IMR-90 (cell line): Measurements from ENCODE around the gene VARS2.

Source experiments
- BHLHE40 ChIP-seq: fragments of 150-350 bp; IDR thresholded peaks from 2 replicates; pipeline ENCODE4 v1.6.1; 2016; ENCODE audit warnings: mild to moderate bottlenecking, low read depth, low read length
- CEBPB ChIP-seq: IDR thresholded peaks from 2 replicates; pipeline ENCODE4 v1.6.1; 2012; ENCODE audit warnings: low read depth, low read length, improper control_type of control experiment
- CHD1 ChIP-seq: IDR thresholded peaks from 2 replicates; pipeline ENCODE4 v1.6.1; 2012; ENCODE audit warnings: low read depth, low read length, improper control_type of control experiment
- CTCF ChIP-seq: conservative IDR thresholded peaks from 2 replicates; pipeline ENCODE4 v1.5.1; 2012; ENCODE audit warnings: mild to moderate bottlenecking, low read depth, low read length, improper control_type of control experiment
- ELK1 ChIP-seq: fragments of 150-350 bp; IDR thresholded peaks from 2 replicates; pipeline ENCODE4 v1.6.1; 2016; ENCODE audit warnings: low read depth, mild to moderate bottlenecking, low read length, moderate library complexity, borderline replicate concordance
- MAZ ChIP-seq: IDR thresholded peaks from 2 replicates; pipeline ENCODE4 v1.6.1; 2012; ENCODE audit warnings: low read depth, mild to moderate bottlenecking, low read length, improper control_type of control experiment, moderate library complexity, borderline replicate concordance
- MXI1 ChIP-seq: IDR thresholded peaks from 2 replicates; pipeline ENCODE4 v1.6.1; 2012; ENCODE audit warnings: low read depth, mild to moderate bottlenecking, low read length, moderate library complexity, borderline replicate concordance
- POLR2A ChIP-seq: IDR thresholded peaks from 2 replicates; pipeline ENCODE4 v1.6.1; 2012; ENCODE audit warnings: mild to moderate bottlenecking, low read depth, low read length
- RCOR1 ChIP-seq: IDR thresholded peaks from 2 replicates; pipeline ENCODE4 v1.6.1; 2012; ENCODE audit warnings: mild to moderate bottlenecking, low read length, improper control_type of control experiment; ENCODE audit not compliant: insufficient replicate concordance
- RFX5 ChIP-seq: IDR thresholded peaks from 2 replicates; pipeline ENCODE4 v1.8.0; 2012; ENCODE audit warnings: low read depth, mild to moderate bottlenecking, low read length, moderate library complexity
- USF2 ChIP-seq: fragments of 150-350 bp; IDR thresholded peaks from 2 replicates; pipeline ENCODE4 v1.6.1; 2017; ENCODE audit warnings: mild to moderate bottlenecking, antibody characterized with exemption, low read length, low read depth

GRCh38 chr6:30928677-30929076 lies 14.6 kb downstream of the VARS2 start:
- TF ChIP-seq CTCF (no peak), POLR2A (no peak), RFX5 (no peak), USF2 (peak; percentile 42; the same call in 1 of the 2 replicates), MAZ (no peak), BHLHE40 (no peak), MXI1 (no peak), ELK1 (no peak), CHD1 (no peak), RCOR1 (no peak), CEBPB (no peak)
